A204.1 (cell line): Measurements from ENCODE around the gene MYEOV.

Experiments used
- FAIRE-seq: peaks from 2 replicates; lab custom pipeline; 2012; peaks lifted over from hg19 to GRCh38; lab: Jason Lieb, UNC

MYEOV gene

DNA sequence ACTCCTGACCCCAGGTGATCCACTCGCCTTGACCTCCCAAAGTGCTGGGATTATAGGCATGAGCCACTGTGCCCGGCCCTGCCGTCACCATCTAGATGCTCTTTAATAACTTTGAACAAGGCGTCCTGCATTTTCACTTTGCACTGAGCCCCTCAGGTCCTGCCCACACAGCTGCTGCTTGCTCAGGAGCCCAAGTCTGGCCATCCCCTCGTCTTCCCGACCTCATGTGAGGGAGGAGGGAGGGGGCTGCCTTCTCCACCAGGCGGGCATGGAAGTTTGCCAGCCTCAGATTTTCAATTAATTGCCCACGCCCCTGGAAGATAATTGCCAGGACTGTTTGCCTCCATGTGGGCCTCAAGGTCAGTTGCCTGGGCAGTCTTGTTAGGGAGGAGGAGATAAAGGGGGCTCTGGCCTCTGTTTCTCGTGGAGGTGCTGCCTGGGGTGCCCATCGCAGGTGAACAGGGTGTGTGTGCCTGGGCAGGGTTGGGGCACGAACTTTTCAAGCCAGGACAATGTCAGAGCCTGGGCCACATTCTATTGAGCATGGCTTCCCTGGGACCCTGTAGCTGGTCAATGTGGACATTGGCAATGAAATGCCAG is 27.9 kb upstream of the MYEOV start:
- FAIRE-seq, result no peak

GRCh38 chr11:69267395-69267805 is 26.6 kb upstream of the MYEOV start:
- FAIRE-seq, result no peak

DNA sequence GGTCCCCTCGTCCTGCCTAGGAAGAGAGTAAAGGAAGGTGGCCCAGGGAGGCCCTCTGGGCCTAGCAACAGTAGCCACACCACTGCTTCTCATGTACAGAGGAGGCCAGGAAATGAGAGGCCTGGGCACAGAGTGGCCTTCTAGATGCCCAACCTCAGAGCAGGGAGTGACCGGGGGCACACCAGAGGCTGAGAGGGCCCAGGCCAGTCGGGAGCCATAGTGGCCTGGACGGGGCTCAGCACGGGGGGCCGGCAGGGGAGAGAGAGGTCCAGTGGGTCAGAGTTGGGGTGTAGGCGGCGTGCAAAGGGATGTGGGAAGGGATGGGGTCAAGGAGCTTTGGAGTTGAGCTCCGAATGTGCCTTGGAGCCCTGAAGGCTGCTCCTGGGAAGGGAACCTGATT is 25.0 kb upstream of the MYEOV start:
- no peak for FAIRE-seq

DNA sequence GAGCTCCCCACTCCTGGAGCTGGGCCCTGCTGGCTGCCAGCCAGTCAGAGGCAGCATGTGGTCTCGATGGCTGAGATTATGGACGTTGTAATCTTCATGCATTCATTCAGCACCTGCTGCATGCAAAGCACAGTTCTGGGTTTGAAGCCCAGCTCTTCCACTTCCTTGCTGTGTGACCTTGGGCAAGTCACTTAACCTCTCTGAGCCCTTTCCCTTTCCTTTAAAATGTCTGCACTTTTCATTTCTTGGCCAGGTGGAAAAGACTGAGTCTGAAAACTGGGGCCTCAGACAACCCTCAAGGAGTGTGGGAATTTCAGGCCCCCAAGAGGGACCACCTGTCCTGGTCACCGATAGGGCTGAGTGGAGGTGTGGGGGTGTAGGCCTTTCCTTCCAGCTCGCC is 24.6 kb upstream of the MYEOV start:
- FAIRE-seq, result no peak

GRCh38 chr11:69269926-69270697 is 23.8 kb upstream of the MYEOV start:
- FAIRE-seq, result no peak

- no peak for FAIRE-seq
These were observed 23.0 kb upstream of the MYEOV start for GRCh38 chr11:69270941-69271340.

DNA sequence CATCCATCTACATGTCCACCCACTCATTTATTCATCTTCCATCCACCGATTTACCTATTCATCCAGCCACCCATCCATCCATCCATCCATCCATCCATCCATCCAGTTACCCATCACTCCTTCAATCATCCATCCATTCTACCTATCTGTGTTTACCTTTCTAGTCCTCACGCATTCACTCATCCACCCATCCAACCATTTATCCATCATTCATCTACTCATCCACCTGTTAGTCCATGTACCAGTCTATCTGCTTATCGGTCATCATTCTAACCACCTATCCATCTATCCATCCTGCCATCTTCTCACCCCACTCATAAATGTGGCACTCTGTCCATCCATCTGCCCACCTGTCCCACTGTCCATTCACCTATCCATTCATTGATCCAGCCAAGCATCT is 21.9 kb upstream of the MYEOV start:
- FAIRE-seq, result no peak

DNA sequence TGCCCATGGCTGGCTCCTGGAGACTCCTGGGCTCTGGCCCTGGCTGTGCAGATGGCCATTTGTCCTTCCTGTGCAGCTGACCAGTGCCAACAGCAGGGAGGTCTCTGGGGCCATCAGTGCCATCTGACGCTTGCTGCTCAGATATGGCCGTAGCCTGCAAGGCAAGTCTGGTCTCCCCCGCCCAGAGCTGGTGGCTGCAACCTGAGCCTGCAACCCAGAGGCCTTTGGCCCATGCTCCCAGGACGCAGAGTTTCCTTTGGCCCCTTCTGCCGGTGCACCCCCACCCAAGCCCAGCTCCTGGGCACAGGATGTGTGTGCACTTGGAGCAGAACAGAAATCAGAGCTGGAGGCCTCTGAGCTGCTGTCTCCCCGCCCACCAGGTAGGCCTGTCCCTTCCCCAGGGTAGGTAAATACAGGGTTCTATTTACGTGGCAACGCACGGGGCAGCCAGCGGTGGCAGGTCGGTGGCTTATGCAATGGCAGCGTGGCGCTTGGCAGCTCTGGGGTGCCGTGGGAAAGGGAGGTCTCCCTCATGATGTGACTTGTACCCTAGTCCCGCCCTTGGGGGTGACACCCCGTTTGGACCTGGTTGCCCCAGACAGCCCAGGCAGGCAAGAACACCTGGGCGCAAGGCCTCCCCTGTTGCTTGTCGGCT is 21.0 kb upstream of the MYEOV start:
- no peak for FAIRE-seq

- no peak for FAIRE-seq
These were observed 20.4 kb upstream of the MYEOV start for GRCh38 chr11:69273571-69273970.

GRCh38 chr11:69274531-69275016 is 19.4 kb upstream of the MYEOV start:
- no peak for FAIRE-seq

GRCh38 chr11:69275178-69275577 is 18.8 kb upstream of the MYEOV start:
- no peak for FAIRE-seq

DNA sequence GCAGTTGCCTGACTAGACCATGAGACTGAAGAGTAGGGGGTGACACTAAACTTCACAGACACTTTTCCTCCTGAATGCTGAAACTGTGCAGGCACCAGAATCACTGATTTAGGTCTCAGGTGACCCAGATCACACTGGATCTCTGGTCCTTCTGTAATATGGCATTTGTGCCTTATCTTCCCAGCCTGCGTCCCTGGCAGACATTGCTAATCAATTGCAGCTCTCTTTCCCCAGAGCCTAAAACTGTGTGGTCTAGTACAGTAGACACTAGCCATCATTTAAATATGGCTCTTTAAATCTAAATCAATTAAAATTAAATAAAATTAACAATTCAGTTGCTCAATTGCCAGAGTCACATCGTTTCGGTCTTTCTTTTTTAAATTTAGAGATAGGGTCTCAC is 17.8 kb upstream of the MYEOV start:
- FAIRE-seq, result no peak

GRCh38 chr11:69277074-69277809 is 16.7 kb upstream of the MYEOV start:
- FAIRE-seq, result no peak

DNA sequence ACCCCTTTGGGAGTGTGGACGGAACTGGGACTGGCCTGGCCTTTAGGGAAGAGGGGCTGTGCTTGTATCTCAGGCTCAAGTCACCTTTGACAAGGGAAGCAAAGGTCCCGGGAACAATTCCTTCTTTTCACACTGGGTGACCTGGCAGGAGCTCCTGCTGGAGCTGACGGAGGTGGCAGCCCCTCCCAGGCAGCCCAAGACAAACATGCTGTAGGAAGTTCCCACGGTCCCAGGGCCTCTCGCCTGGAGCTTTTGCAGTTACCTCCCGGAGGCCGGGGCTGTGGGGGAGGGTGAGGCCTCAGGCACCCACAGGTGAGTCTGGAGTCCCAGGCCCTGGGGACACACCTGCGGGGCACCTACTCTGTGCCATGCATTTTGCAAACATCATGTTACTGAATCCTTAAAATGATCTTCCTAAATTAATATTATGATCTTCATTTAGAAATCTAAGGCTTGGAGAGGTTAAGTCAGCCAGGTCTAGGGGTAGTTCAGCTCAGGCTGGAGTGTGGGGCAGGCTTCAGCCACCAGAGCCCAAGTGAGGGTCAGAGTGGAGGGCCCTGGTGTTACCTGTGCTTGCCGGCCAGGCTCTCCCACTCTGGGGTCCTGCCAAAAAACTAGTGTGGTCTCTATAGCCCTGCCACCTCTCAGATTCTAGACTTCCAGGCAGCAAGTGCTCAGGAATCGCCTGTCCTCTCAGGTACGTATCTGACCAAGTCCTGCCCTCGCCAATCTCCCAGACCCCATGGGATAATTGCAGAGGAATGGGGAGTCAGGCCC is 15.7 kb upstream of the MYEOV start:
- no peak for FAIRE-seq

- no peak for FAIRE-seq
These were observed 13.5 kb upstream of the MYEOV start for GRCh38 chr11:69280451-69280850.

- FAIRE-seq, result no peak
These were observed 13.0 kb upstream of the MYEOV start for GRCh38 chr11:69280994-69281393.

DNA sequence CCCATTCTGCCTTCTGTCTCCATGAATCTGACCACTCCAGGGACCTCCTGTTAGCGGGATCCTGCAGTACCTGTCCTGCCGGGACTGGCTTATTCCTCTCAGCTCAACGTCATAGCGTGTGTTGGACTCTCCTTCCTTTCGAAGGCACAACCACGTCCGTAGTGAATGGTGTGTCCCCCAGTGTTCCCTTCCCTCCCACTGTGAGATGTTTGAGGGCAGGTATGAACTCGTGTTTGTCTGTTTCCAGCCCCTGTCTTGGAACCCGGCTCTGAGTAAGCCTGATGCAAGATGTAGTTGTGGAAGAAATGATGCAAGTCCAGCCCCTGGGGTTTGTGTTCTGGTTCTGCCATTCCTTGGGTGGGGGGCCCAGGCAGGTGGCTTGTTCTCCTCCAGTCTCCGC is 10.5 kb upstream of the MYEOV start:
- FAIRE-seq, result no peak

DNA sequence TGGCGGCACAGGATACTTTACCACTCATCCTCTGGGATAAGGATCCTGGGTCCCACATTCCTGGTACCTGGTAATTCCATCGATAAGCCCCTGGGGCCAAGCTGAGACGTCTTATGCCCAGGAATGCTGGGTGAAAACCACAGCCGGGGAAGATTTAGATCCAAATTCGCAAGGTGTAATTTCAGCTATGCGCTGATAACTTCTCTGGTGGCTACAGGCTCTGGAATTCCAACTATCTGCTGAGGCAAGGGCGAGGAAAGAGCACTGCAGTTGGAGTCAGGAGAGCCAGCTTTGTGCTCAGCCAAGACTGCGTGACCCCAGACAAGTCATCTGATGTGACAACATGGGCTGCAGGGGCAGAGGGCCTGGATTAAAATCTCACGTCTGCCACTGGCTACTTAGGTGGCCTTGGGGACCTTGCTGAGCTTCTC is 9.9 kb upstream of the MYEOV start:
- FAIRE-seq, result no peak

DNA sequence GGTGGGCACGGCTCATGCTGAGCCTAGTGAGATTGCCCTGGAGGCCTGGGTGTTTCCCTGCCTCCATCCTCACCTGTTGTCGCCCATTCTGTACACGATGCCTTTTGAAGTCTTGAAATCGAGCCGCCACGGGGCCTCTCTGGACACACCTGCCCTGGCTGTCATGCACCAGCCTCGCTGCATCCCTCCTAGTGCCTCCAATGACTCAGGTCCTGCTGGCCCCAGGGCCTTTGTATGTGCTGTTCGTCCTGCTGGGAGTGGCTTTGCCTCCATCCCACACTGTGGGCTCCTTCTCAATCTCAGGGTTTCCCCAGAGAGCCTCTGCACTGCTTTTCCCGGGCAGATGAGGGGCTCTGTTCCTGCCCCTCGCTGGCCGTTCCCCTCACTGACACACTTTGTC is 8.9 kb upstream of the MYEOV start:
- FAIRE-seq, result no peak

GRCh38 chr11:69285766-69286165 is 8.2 kb upstream of the MYEOV start:
- FAIRE-seq, result no peak

DNA sequence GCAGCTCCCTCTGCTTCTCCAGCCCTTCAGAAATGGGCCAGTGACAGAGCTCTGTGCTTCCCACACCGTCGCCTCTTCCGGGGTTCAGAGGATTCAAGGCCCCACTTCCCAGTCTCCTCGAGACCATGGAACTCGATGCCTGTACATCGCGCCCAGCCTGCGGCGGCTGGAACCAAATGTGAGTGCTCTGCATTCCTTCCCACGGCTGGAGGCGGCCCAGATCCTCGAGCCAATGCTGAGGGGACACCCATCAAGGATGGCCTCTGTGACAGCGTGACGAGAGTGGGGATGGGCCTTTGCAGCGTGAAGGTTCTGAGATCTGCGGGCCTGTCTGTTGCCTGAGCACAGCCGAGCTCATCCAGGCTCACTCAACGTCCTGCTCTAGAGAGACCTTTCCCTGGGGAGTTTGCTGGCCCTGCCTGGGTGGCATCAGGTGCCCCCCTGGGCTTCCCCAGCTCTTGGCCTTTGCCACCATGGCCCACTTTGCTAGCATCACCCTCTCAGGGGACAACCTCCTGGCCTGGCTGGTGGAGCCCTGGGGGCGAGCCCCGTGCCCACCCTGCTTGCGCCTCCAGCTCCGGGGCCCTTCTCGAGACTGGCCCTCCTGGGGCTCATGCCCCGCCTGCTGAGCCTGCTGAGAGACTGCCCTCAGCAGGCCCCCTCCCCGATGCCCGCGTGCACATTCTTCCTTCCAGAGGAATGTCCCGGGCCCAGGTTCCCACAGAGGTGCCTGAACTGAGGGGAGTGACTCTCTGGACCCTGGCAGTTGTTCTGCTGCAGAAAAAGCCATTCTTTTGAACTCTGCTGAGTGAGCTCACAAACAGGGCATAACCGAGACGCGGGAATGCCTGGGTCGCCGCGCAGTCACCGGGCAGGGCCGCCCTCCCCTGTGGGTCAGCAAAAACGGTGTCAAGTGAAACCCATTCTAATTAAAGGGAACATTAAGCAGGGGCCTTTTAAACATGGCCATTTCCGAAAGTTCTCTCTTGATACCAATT is 7.3 kb upstream of the MYEOV start:
- FAIRE-seq, result no peak
